HUES48 (cell line): Measurements from ENCODE around the gene C1orf50.

Experiments
- H3K27ac ChIP-seq: one replicate; pipeline ENCODE4 v1.7.0; 2013; ENCODE audit warnings: low read depth, low read length, inconsistent platforms
- H3K27me3 ChIP-seq: 2 replicates; pipeline ENCODE4 v1.6.1; 2013; ENCODE audit warnings: mild to moderate bottlenecking, low read length; ENCODE audit not compliant: control insufficient read depth, insufficient read depth
- H3K36me3 ChIP-seq: 2 replicates; pipeline ENCODE4 v1.6.1; 2013; ENCODE audit warnings: low read length; ENCODE audit not compliant: control insufficient read depth, insufficient read depth
- H3K4me1 ChIP-seq: 2 replicates; pipeline ENCODE4 v1.6.1; 2013; ENCODE audit warnings: mild to moderate bottlenecking, low read length; ENCODE audit not compliant: control insufficient read depth, insufficient read depth
- H3K4me3 ChIP-seq: 2 replicates; pipeline ENCODE4 v1.5.1; 2013; ENCODE audit warnings: mild to moderate bottlenecking, low read depth, low read length
- H3K9ac ChIP-seq: 2 replicates; pipeline ENCODE4 v1.6.1; 2013; ENCODE audit warnings: mild to moderate bottlenecking, low read depth, low read length, moderate library complexity
- H3K9me3 ChIP-seq: 2 replicates; pipeline ENCODE4 v1.6.1; 2013; ENCODE audit warnings: low read length; ENCODE audit not compliant: control insufficient read depth, insufficient read depth

C1orf50 gene

GRCh38 chr1:42740851-42741580 is 26.0 kb upstream of the C1orf50 start:
- no peaks in the 10 kb centered on the region for H3K27me3 ChIP-seq
- no peaks in the 10 kb centered on the region for H3K9me3 ChIP-seq
- H3K9ac ChIP-seq = no peak overlapping the region
- peaks cover 25% of the 10 kb centered on the region for H3K4me1 ChIP-seq
- H3K36me3 ChIP-seq = peaks cover 3% of the 10 kb centered on the region
- H3K27ac ChIP-seq = peak overlapping the region; percentile 59
- 0 out of 2 replicates have a peak overlapping the region, but pooled peaks have one; percentile 12 for H3K4me3 ChIP-seq

- Histone ChIP-seq H3K4me3 (no peak overlapping the region), H3K9me3 (no peaks in the 10 kb centered on the region), H3K27me3 (no peaks in the 10 kb centered on the region), H3K4me1 (peaks cover 25% of the 10 kb centered on the region), H3K27ac (no peak overlapping the region), H3K36me3 (peaks cover 10% of the 10 kb centered on the region), H3K9ac (no peak overlapping the region)
Measured at GRCh38 chr1:42741706-42742105, 25.3 kb upstream of the C1orf50 start.

GRCh38 chr1:42742141-42742540 is 24.9 kb upstream of the C1orf50 start:
- no peak overlapping the region for H3K27ac ChIP-seq
- no peaks in the 10 kb centered on the region for H3K9me3 ChIP-seq
- no peak overlapping the region for H3K4me3 ChIP-seq
- no peak overlapping the region for H3K9ac ChIP-seq
- H3K27me3 ChIP-seq = no peaks in the 10 kb centered on the region
- H3K36me3 ChIP-seq = peaks cover 14% of the 10 kb centered on the region
- peaks cover 25% of the 10 kb centered on the region for H3K4me1 ChIP-seq

GRCh38 chr1:42742617-42743316 is 24.3 kb upstream of the C1orf50 start:
- H3K4me3 ChIP-seq = no peak overlapping the region
- H3K9ac ChIP-seq = no peak overlapping the region
- H3K9me3 ChIP-seq = no peaks in the 10 kb centered on the region
- H3K4me1 ChIP-seq = peaks cover 25% of the 10 kb centered on the region
- H3K27me3 ChIP-seq = no peaks in the 10 kb centered on the region
- peaks cover 16% of the 10 kb centered on the region for H3K36me3 ChIP-seq
- H3K27ac ChIP-seq = no peak overlapping the region

GRCh38 chr1:42743317-42744147 is 23.5 kb upstream of the C1orf50 start:
- Histone ChIP-seq H3K27me3 (no peaks in the 10 kb centered on the region), H3K36me3 (peaks cover 23% of the 10 kb centered on the region), H3K4me1 (peaks cover 25% of the 10 kb centered on the region), H3K9me3 (no peaks in the 10 kb centered on the region), H3K4me3 (no peak overlapping the region), H3K9ac (no peak overlapping the region), H3K27ac (no peak overlapping the region)

GRCh38 chr1:42744148-42744413 is 23.0 kb upstream of the C1orf50 start:
- peaks cover 25% of the 10 kb centered on the region for H3K36me3 ChIP-seq
- H3K27me3 ChIP-seq = no peaks in the 10 kb centered on the region
- H3K4me3 ChIP-seq = no peak overlapping the region
- no peak overlapping the region for H3K27ac ChIP-seq
- no peak overlapping the region for H3K9ac ChIP-seq
- H3K9me3 ChIP-seq = no peaks in the 10 kb centered on the region
- peaks cover 25% of the 10 kb centered on the region for H3K4me1 ChIP-seq

GRCh38 chr1:42745851-42746250 is 21.2 kb upstream of the C1orf50 start:
- H3K9me3 ChIP-seq = no peaks in the 10 kb centered on the region; the same call in 1 of the 2 replicates
- peaks cover 37% of the 10 kb centered on the region for H3K36me3 ChIP-seq
- peaks cover 10% of the 10 kb centered on the region for H3K4me1 ChIP-seq
- H3K27ac ChIP-seq = no peak overlapping the region
- no peak overlapping the region for H3K9ac ChIP-seq
- no peak overlapping the region for H3K4me3 ChIP-seq
- H3K27me3 ChIP-seq = no peaks in the 10 kb centered on the region

- Histone ChIP-seq H3K27me3 (no peaks in the 10 kb centered on the region), H3K9ac (no peak overlapping the region), H3K9me3 (no peaks in the 10 kb centered on the region; the same call in 1 of the 2 replicates), H3K27ac (no peak overlapping the region), H3K4me3 (no peak overlapping the region), H3K36me3 (peaks cover 39% of the 10 kb centered on the region), H3K4me1 (peaks cover 4% of the 10 kb centered on the region; the same call in 1 of the 2 replicates)
Measured at GRCh38 chr1:42746436-42747105, 20.5 kb upstream of the C1orf50 start.

- Histone ChIP-seq H3K4me3 (no peak overlapping the region), H3K36me3 (peaks cover 44% of the 10 kb centered on the region), H3K27ac (no peak overlapping the region), H3K9me3 (peaks cover 3% of the 10 kb centered on the region; the same call in 1 of the 2 replicates), H3K4me1 (no peaks in the 10 kb centered on the region), H3K9ac (no peak overlapping the region), H3K27me3 (no peaks in the 10 kb centered on the region)
Measured at GRCh38 chr1:42747125-42747524, 19.9 kb upstream of the C1orf50 start.

- Histone ChIP-seq H3K27me3 (no peaks in the 10 kb centered on the region), H3K9ac (no peak overlapping the region), H3K36me3 (peaks cover 53% of the 10 kb centered on the region), H3K4me1 (no peaks in the 10 kb centered on the region), H3K9me3 (peaks cover 4% of the 10 kb centered on the region; the same call in 1 of the 2 replicates), H3K4me3 (no peak overlapping the region), H3K27ac (no peak overlapping the region)
Measured at GRCh38 chr1:42748021-42748420, 19.0 kb upstream of the C1orf50 start.
